GM19238 (cell line): Measurements from ENCODE around the gene AGAP5.

Source experiments
- DNase-seq: peaks from one replicate; pipeline ENCODE4 v3.0.0; 2011; ENCODE audit warnings: low spot score; ENCODE audit not compliant: insufficient read length

AGAP5 gene

DNA sequence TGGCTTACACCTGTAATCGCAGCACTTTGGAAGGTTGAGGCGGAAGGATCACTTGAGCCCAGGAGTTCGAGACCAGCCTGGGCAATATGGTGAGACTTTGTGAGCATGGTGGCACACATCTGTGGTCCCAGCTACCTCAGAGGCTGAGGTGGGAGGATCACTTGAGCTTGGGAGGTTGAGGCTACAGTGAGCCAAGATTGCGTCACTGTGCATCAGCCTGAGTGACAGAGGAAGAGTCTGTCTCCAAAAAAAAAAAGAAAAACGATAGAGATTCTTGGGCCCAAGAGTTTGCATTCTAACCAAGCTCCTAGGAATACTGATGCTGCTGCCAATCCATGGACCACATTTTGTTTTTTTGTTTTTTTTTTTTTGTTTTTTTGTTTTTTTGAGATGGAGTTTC is 68.7 kb downstream of the AGAP5 start:
- DNase-seq: no peak

DNA sequence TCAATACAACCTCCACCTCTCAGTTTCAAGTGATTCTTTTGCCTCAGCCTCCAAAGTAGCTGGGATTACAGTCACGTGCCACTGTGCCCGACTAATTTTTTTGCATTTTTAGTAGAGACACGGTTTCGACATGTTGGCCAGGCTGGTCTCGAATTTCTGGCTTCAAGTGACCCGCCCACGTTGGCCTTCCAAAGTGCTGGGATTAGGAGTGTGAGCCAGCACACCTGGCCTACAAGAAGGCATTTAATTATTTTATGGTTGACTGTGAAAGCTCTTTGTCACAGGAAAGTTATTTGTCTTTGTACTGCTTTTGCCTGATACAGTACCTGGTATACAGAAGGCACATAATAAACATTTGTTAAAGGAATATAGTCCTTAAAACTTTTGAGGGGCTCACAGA is 69.5 kb downstream of the AGAP5 start:
- DNase-seq: no peak

DNA sequence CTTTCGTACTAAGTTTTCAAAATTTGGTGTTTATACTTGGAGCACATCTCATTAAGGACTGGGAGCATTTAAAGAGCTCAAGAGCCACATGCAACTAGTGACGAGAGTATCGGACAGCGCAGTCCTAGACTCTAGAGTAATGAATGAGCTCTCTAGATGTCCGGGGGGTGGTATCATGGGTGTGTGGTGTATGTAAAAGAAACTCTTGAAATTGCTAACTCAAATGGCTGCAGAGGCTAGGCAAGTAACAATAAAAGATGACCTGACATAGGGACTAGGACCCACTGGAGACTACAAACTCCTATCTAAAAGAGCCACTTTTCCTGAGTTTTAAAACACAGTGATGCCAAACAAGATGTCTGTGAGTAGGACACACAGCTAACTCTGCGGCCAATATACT is 70.6 kb downstream of the AGAP5 start:
- no peak for DNase-seq

DNA sequence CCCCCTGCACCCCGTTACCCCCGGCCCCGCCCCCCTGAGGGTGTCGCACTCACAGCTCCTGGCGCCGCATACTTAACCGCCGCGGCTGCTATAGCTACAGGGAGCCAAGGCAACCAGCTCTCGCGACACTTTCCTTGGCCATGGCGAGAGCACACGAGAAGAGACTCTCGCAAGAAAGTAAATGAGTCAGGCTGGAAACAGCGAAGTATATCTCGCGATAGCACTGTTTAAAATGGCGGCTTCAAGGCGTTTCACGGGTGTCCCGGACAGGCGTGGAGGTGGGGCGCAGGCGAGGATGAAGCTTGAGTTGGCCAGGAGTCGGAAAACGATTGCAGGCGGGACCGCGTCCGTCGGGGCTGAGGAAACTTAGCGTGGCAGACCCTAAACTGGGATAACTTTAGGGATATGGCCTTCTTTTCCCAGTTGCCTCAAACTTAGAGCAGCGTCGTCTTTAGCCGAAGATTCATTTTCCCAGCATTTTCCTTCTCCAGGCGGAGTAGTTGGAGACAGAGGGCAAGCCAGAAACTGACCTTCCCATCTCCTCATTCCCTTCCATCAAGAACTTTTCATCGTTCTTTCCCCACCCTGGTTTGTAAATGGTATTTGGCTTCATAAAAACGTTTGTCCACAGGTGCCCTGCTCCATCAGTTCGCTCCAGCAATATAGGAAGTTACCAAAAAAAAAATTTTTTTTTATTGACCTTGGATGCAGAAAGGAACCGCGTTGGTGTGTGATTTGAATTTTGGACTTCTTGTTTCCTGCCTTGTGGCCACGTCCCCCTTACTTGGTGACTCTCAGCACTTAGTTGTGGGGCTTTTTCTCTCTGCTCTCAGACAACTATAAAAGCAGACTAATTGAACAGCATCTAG is 71.8 kb downstream of the AGAP5 start:
- peak; percentile 92 for DNase-seq

DNA sequence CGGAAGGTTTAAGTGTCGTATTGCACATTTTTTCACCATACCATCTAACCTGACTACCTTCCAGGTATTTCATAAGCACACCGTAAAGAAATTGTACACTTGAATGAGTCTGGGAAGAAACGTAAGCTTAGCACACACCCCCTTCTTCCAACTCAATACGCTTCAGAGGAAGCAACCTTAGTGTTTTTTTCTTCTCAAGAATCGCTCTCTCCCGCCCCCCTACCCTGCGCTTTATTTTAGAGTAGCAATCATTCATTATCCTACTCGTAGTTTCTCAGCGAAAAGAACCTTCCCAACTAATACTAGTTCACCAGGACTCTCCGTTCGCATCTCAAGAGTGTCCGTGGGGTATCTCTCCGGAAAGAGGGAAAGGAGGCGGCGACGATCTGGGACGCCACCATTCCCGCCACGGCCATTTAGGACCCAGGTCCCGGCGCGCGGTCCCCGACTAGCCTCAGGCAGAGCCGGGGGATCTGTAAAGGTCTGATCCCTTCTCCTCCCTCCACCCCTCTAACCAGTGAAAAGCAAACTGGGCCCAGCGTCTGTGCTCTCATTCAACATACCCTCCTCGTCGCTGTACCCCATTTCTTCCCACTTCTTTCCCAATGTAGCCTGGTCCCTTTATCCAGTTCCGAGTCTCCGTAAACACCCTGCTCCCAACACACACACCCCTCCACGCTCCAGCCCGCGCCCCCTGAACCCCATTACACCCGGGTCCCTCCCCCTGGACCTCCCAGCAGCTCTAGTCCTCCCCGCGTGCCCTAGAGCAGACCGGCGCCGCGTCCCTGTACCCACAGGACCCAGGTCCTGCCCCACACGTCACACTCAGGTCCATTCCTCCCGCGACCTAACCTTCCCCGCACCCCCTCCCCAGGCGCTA is 72.7 kb downstream of the AGAP5 start:
- DNase-seq: peak; percentile 23
